GM06990 (cell line): ENCODE measurements around the gene ETS1.
"Not testable (repeated sequence)": the region's sequence is repeated elsewhere in the genome, so short reads cannot be mapped to it uniquely, and the experiment has no call there.

Experiments
- DNase-seq: peaks from one replicate; pipeline ENCODE4 v3.0.0-alpha.2; 2011; ENCODE audit not compliant: insufficient read length; ENCODE audit errors: extremely low read depth
- H3K27me3 ChIP-seq: replicated peaks from 2 replicates; pipeline ENCODE4 v1.6.0; 2011; ENCODE audit warnings: low read length; ENCODE audit not compliant: control insufficient read depth, insufficient read depth
- H3K36me3 ChIP-seq: 2 replicates; pipeline ENCODE4 v1.5.1; 2011; ENCODE audit warnings: low read length; ENCODE audit not compliant: control insufficient read depth, insufficient read depth
- H3K4me3 ChIP-seq: replicated peaks from 2 replicates; pipeline ENCODE4 v1.5.1; 2011; ENCODE audit warnings: low read depth, mild to moderate bottlenecking, control low read depth, low read length
- CTCF ChIP-seq: IDR thresholded peaks from 2 replicates; pipeline ENCODE4 v1.5.1; 2011; ENCODE audit warnings: low read length, control low read depth, mild to moderate bottlenecking, inconsistent platforms; ENCODE audit not compliant: insufficient read depth, poor library complexity, severe bottlenecking

Gene ETS1

GRCh38 chr11:128453444-128454336 is 133.7 kb downstream of the ETS1 start:
- DNase-seq, result no peak
- Histone ChIP-seq H3K36me3 (peaks cover 20% of the 10 kb centered on the region), H3K4me3 (no peak overlapping the region), H3K27me3 (no peaks in the 10 kb centered on the region)
- no peak for TF ChIP-seq CTCF

- DNase-seq, result no peak
- Histone ChIP-seq H3K36me3 (peaks cover 5% of the 10 kb centered on the region), H3K4me3 (no peak overlapping the region; the same call in 1 of the 2 replicates), H3K27me3 (no peaks in the 10 kb centered on the region)
- no peak for TF ChIP-seq CTCF
These were observed 135.5 kb downstream of the ETS1 start for GRCh38 chr11:128451652-128452470.

- H3K4me3 ChIP-seq, result no peak overlapping the region
- no peaks in the 10 kb centered on the region; the same call in 1 of the 2 replicates for H3K36me3 ChIP-seq
- DNase-seq, result no peak
- no peaks in the 10 kb centered on the region for H3K27me3 ChIP-seq
- TF ChIP-seq CTCF, result no peak
These were observed 136.3 kb downstream of the ETS1 start for GRCh38 chr11:128450882-128451651.

- not testable (repeated sequence) for H3K27me3 ChIP-seq, H3K36me3 ChIP-seq, H3K4me3 ChIP-seq, DNase-seq
These were observed 136.9 kb downstream of the ETS1 start for GRCh38 chr11:128450425-128450824.

GRCh38 chr11:128448981-128449713 is 138.2 kb downstream of the ETS1 start:
- Histone ChIP-seq H3K36me3 (no peaks in the 10 kb centered on the region), H3K4me3 (no peak overlapping the region), H3K27me3 (no peaks in the 10 kb centered on the region)
- no peak for TF ChIP-seq CTCF
- no peak for DNase-seq
